Subcutaneous abdominal adipose tissue (tissue), 5 donors: Measurements from ENCODE around the gene SNX14.

Source experiments
- H3K27ac ChIP-seq: one replicate; pipeline ENCODE4 v1.7.0; 2013; ENCODE audit warnings: low read depth, mild to moderate bottlenecking, inconsistent platforms, low read length, moderate library complexity
- H3K27me3 ChIP-seq, 5 donors: one replicate each; pipeline ENCODE4 v1.7.0; 2013; ENCODE audit warnings: low read length in 5 of 5, inconsistent platforms in 1 of 5; ENCODE audit not compliant: control insufficient read depth in 5 of 5, insufficient read depth in 4 of 5
- H3K36me3 ChIP-seq, 5 donors: one replicate each; pipeline ENCODE4 v1.7.0; 2013; ENCODE audit warnings: low read length in 5 of 5; ENCODE audit not compliant: control insufficient read depth in 5 of 5, insufficient read depth in 5 of 5
- H3K4me1 ChIP-seq, 5 donors: one replicate each; pipeline ENCODE4 v1.7.0; 2013; ENCODE audit warnings: low read length in 5 of 5, mild to moderate bottlenecking in 3 of 5, moderate library complexity in 1 of 5; ENCODE audit not compliant: control insufficient read depth in 5 of 5, insufficient read depth in 5 of 5
- H3K4me3 ChIP-seq, 5 donors: one replicate each; pipeline ENCODE4 v1.7.0; 2013; ENCODE audit warnings: low read length in 5 of 5, low read depth in 1 of 5
- H3K9ac ChIP-seq, 5 donors: one replicate each; pipeline ENCODE4 v1.7.0; 2013; ENCODE audit warnings: low read length in 5 of 5, mild to moderate bottlenecking in 4 of 5, moderate library complexity in 3 of 5
- H3K9me3 ChIP-seq, 5 donors: one replicate each; pipeline ENCODE4 v1.7.0; 2013; ENCODE audit warnings: low read length in 5 of 5; ENCODE audit not compliant: control insufficient read depth in 5 of 5
- donor health status: healthy.
- donor health status: healthy.
- donor health status: healthy.
- donor health status: healthy.
- donor health status: healthy.

SNX14 gene

DNA sequence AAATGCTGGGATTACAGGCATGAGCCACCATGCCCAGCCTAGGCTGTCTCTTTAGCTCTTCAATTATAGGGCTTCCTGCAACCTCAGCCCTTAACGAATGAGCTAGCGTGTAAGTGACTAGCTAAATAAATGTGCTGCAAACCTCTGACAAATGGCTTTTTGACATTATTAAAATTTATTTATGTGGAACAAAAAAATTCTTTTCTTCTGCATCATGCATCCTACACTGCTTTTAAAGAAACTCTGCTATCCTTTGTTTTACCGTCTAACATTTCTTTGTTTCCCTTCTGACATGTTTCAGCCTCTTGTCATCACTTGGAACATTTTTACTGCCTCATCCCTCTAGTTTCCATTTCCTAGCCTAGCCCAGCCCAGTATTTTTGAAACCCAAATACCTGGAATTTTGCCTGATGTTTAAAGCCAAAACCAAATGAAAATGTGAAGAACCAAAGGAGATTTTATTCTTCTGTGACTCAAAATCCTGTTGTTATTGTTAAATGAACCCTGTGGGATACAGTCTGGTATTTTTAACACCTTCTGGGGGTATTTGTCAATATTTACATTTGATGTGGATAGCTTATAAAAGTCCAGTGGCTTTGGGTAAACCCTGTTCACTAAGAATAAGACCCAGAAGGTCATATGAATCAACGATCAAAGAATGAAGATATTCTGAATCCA, 134.3 kb downstream of the SNX14 start:
- H3K9me3 ChIP-seq: no peaks in the 10 kb centered on the region
- no peak overlapping the region for H3K27ac ChIP-seq
- peaks cover 0 to 32% (median 13%) of the 10 kb centered on the region in 5 donors for H3K4me1 ChIP-seq
- H3K4me3 ChIP-seq: no peak overlapping the region
- H3K36me3 ChIP-seq: no peaks in the 10 kb centered on the region
- H3K9ac ChIP-seq: no peak overlapping the region
- H3K27me3 ChIP-seq: no peaks in the 10 kb centered on the region

DNA sequence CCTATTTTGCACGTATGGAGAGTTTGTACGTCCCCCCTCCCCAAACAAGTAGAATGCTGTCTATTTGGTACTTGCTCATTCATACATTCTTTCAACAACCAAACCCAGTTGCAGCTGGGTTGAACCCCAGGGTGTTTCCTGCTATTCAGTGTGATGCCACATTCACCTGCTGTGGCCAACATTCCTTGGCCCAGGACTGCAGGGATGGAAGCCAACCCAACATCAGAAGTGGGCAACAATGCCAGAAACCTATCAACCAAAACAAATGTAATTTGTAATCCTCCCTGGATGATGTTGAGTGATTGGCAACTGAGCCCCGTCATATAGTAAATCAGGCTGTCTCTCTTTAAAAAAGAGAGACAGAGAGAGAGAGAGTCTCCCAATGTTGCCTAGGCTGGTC, 134.9 kb downstream of the SNX14 start:
- Histone ChIP-seq H3K36me3 (no peaks in the 10 kb centered on the region), H3K9me3 (no peaks in the 10 kb centered on the region), H3K4me1 (peaks cover 0 to 27% (median 13%) of the 10 kb centered on the region in 5 donors), H3K27me3 (peaks cover 0 to 3% (median 0%) of the 10 kb centered on the region in 5 donors), H3K27ac (no peak overlapping the region), H3K4me3 (no peak overlapping the region), H3K9ac (no peak overlapping the region)

DNA sequence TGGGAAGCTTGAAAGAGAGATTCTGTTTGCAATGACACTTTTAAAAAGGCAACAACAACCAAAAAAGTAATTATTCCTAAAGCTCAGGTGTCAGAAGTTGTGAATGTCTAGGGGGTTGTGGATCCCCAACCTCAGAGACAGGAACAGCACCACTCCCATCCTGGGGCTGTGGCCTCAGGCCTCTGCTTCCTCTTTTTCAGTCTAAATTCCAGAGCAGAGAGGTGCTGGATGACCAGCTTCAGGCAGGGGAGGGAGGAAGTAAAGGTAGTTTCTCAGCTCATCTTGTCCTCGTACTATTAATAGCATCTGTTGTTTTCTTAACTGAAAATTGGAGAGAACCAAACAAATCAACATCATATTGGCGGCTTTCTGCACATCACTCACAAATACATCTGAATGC, 135.5 kb downstream of the SNX14 start:
- Histone ChIP-seq H3K27me3 (peaks cover 0 to 5% (median under 1%) of the 10 kb centered on the region in 5 donors), H3K4me3 (no peak overlapping the region), H3K9me3 (no peaks in the 10 kb centered on the region), H3K4me1 (peaks cover 0 to 27% (median 13%) of the 10 kb centered on the region in 5 donors), H3K9ac (no peak overlapping the region), H3K27ac (no peak overlapping the region), H3K36me3 (no peaks in the 10 kb centered on the region)

GRCh38 chr6:85456782-85457181, 136.9 kb downstream of the SNX14 start:
- Histone ChIP-seq H3K36me3 (no peaks in the 10 kb centered on the region), H3K4me3 (no peak overlapping the region), H3K9me3 (no peaks in the 10 kb centered on the region), H3K27ac (no peak overlapping the region), H3K9ac (no peak overlapping the region), H3K27me3 (peaks cover 0 to 9% (median 3%) of the 10 kb centered on the region in 5 donors), H3K4me1 (peaks cover 0 to 25% (median 13%) of the 10 kb centered on the region in 5 donors)
